Neural cell (in vitro differentiated cells): ENCODE data around the gene LENEP. TPM values are rescaled to one million over a fixed set of nuclear protein-coding genes. Genes with fewer than 3 reads are reported as not detected.

Source experiments
- H2AFZ ChIP-seq: fragments of 200-600, 300-800 bp; sonication (generic), shearing (Covaris generic); 2 replicates; pipeline ENCODE4 v1.6.0; 2014; ENCODE audit warnings: low read depth, mild to moderate bottlenecking, antibody characterized with exemption, low read length, moderate library complexity
- H3F3A ChIP-seq: fragments of 200-600 bp; shearing (Covaris generic); 2 replicates; pipeline ENCODE4 v1.6.1; 2016; ENCODE audit warnings: mild to moderate bottlenecking, moderate library complexity, mixed read lengths, antibody characterized with exemption, low read length; ENCODE audit not compliant: insufficient read depth, poor library complexity, severe bottlenecking
- H3K27ac ChIP-seq: fragments of 200-600, 300-800 bp; sonication (generic), shearing (Covaris generic); 2 replicates; pipeline ENCODE4 v1.5.1; 2014; ENCODE audit warnings: mild to moderate bottlenecking, low read length, moderate library complexity
- H3K27me3 ChIP-seq: fragments of 300-800, 200-600 bp; sonication (generic), shearing (Covaris generic); 2 replicates; pipeline ENCODE4 v1.6.0; 2014; ENCODE audit warnings: mild to moderate bottlenecking, low read depth, low read length, moderate library complexity; ENCODE audit not compliant: insufficient read depth
- H3K36me3 ChIP-seq: fragments of 300-800, 200-600 bp; sonication (generic), shearing (Covaris generic); 2 replicates; pipeline ENCODE4 v1.5.1; 2014; ENCODE audit warnings: mild to moderate bottlenecking, antibody characterized with exemption, low read length, moderate library complexity; ENCODE audit not compliant: insufficient read depth
- H3K4me2 ChIP-seq: fragments of 300-800, 200-600 bp; sonication (generic), shearing (Covaris generic); 2 replicates; pipeline ENCODE4 v1.6.0; 2014; ENCODE audit warnings: mild to moderate bottlenecking, low read length
- H3K4me3 ChIP-seq: fragments of 300-800, 200-600 bp; sonication (generic), shearing (Covaris generic); 2 replicates; pipeline ENCODE4 v1.5.1; 2014; ENCODE audit warnings: mild to moderate bottlenecking, low read length, moderate library complexity
- H3K79me2 ChIP-seq: fragments of 200-600 bp; shearing (Covaris generic); replicated peaks from 2 replicates; pipeline ENCODE4 v1.6.0; 2014; ENCODE audit warnings: mild to moderate bottlenecking, low read length, moderate library complexity; ENCODE audit not compliant: insufficient read depth
- H3K9ac ChIP-seq: fragments of 300-800, 200-600 bp; sonication (generic), shearing (Covaris generic); 2 replicates; pipeline ENCODE4 v1.6.1; 2016; ENCODE audit warnings: mild to moderate bottlenecking, low read length, mixed read lengths
- H3K9me2 ChIP-seq: fragments of 200-600 bp; shearing (Covaris generic); 2 replicates; pipeline ENCODE4 v1.6.1; 2016; ENCODE audit warnings: mild to moderate bottlenecking, low read length, mixed read lengths; ENCODE audit not compliant: insufficient read depth
- H3K9me3 ChIP-seq: fragments of 200-600, 300-800 bp; sonication (generic), shearing (Covaris generic); 2 replicates; pipeline ENCODE4 v1.6.1; 2016; ENCODE audit warnings: mild to moderate bottlenecking, mixed run types, low read length, moderate library complexity, mixed read lengths
- H4K20me1 ChIP-seq: fragments of 200-600 bp; shearing (Covaris generic); 2 replicates; pipeline ENCODE4 v1.6.1; 2016; ENCODE audit warnings: mild to moderate bottlenecking, mixed run types; ENCODE audit not compliant: insufficient read depth
- CTCF ChIP-seq: fragments of 450-650 bp; IDR thresholded peaks from 2 replicates; pipeline ENCODE4 v1.5.1; 2014; ENCODE audit warnings: antibody characterized with exemption, mild to moderate bottlenecking, moderate library complexity; ENCODE audit not compliant: poor library complexity, severe bottlenecking
- EP300 ChIP-seq: fragments of 450-650 bp; conservative IDR thresholded peaks from 2 replicates; pipeline ENCODE4 v1.6.1; 2014; ENCODE audit warnings: antibody characterized with exemption, mild to moderate bottlenecking, moderate library complexity; ENCODE audit not compliant: poor library complexity, severe bottlenecking
- EZH2 ChIP-seq: fragments of 200-600, 300-800 bp; shearing (Covaris generic), sonication (generic); IDR thresholded peaks from 2 replicates; pipeline ENCODE4 v1.6.1; 2014; ENCODE audit warnings: antibody characterized with exemption, low read length, borderline replicate concordance, mild to moderate bottlenecking; ENCODE audit not compliant: insufficient read depth, poor library complexity, severe bottlenecking
- MXI1 ChIP-seq: fragments of 450-650 bp; conservative IDR thresholded peaks from 2 replicates; pipeline ENCODE4 v1.6.1; 2014; ENCODE audit warnings: antibody characterized with exemption, mild to moderate bottlenecking; ENCODE audit not compliant: poor library complexity, severe bottlenecking
- POLR2AphosphoS5 ChIP-seq: IDR thresholded peaks from 2 replicates; pipeline ENCODE4 v1.6.1; 2012
- RAD21 ChIP-seq: fragments of 450-650 bp; conservative IDR thresholded peaks from 2 replicates; pipeline ENCODE4 v1.6.1; 2014; ENCODE audit warnings: antibody characterized with exemption, mild to moderate bottlenecking, moderate library complexity
- REST ChIP-seq: IDR thresholded peaks from 2 replicates; pipeline ENCODE4 v1.6.1; 2012; ENCODE audit warnings: borderline replicate concordance
- SMC3 ChIP-seq: fragments of 450-650 bp; conservative IDR thresholded peaks from 2 replicates; pipeline ENCODE4 v1.6.1; 2014; ENCODE audit warnings: antibody characterized with exemption, mild to moderate bottlenecking, moderate library complexity; ENCODE audit not compliant: poor library complexity
- TAF1 ChIP-seq: IDR thresholded peaks from 2 replicates; pipeline ENCODE4 v1.6.1; 2012; ENCODE audit warnings: low read depth
- polyA plus RNA-seq: library from polyadenylated mRNA; depleted of rRNA; stranded (reverse); fragments of >200 nt; gene quantifications from 2 replicates; pipeline ENCODE4 v1.2.3, GENCODE V29; 2014

Gene LENEP
- polyA plus RNA-seq, 1 donor from 2014 or later = not detected

GRCh38 chr1:155009742-155010141 is 16.4 kb downstream of the LENEP start:
- no peak overlapping the region for H3K4me3 ChIP-seq
- H3K36me3 ChIP-seq = no peaks in the 10 kb centered on the region
- H4K20me1 ChIP-seq = no peaks in the 10 kb centered on the region
- TF ChIP-seq TAF1 = no peak
- TF ChIP-seq SMC3 = no peak
- TF ChIP-seq CTCF = no peak
- no peak for TF ChIP-seq EZH2
- no peak for TF ChIP-seq EP300
- no peak for TF ChIP-seq REST
- no peak for TF ChIP-seq POLR2AphosphoS5
- TF ChIP-seq RAD21 = no peak
- no peak for TF ChIP-seq MXI1
- no peaks in the 10 kb centered on the region for H3K9me3 ChIP-seq
- H3F3A ChIP-seq = no peaks in the 10 kb centered on the region
- no peak overlapping the region for H2AFZ ChIP-seq
- H3K9me2 ChIP-seq = no peaks in the 10 kb centered on the region
- no peak overlapping the region for H3K9ac ChIP-seq
- no peaks in the 10 kb centered on the region for H3K27me3 ChIP-seq
- H3K79me2 ChIP-seq = no peaks in the 10 kb centered on the region
- H3K4me2 ChIP-seq = no peak overlapping the region
- H3K27ac ChIP-seq = no peak overlapping the region

GRCh38 chr1:155010211-155010918 is 17.0 kb downstream of the LENEP start:
- Histone ChIP-seq H2AFZ (no peak overlapping the region), H3K9me2 (no peaks in the 10 kb centered on the region), H3K27ac (no peak overlapping the region), H3K27me3 (no peaks in the 10 kb centered on the region), H3K4me2 (no peak overlapping the region), H3F3A (no peaks in the 10 kb centered on the region), H3K9me3 (no peaks in the 10 kb centered on the region), H4K20me1 (no peaks in the 10 kb centered on the region), H3K36me3 (no peaks in the 10 kb centered on the region), H3K4me3 (no peak overlapping the region), H3K79me2 (no peaks in the 10 kb centered on the region), H3K9ac (no peak overlapping the region)
- no peak for TF ChIP-seq MXI1
- TF ChIP-seq RAD21 = no peak
- no peak for TF ChIP-seq EP300
- no peak for TF ChIP-seq EZH2
- TF ChIP-seq SMC3 = no peak
